GM12875 (cell line): ENCODE data around the gene TRMU.
A peak's percentile ranks its signal among the peaks of the same experiment; 100 is the strongest.

Source experiments
- H3K4me3 ChIP-seq: one replicate; pipeline ENCODE4 v1.5.1; 2011; ENCODE audit warnings: low read depth, low read length, control low read depth
- TF ChIP-seq, protein P1 (sequence below): IDR thresholded peaks from 2 replicates; pipeline ENCODE4 v1.5.1; 2011; ENCODE audit warnings: low read depth, mild to moderate bottlenecking, control low read depth, inconsistent platforms, low read length, moderate library complexity, borderline replicate concordance; ENCODE audit not compliant: insufficient read depth

The TRMU gene

GRCh38 chr22:46327691-46328465, 7.6 kb upstream of the TRMU start:
- no peak overlapping the region for H3K4me3 ChIP-seq
- TF ChIP-seq, protein P1, sequence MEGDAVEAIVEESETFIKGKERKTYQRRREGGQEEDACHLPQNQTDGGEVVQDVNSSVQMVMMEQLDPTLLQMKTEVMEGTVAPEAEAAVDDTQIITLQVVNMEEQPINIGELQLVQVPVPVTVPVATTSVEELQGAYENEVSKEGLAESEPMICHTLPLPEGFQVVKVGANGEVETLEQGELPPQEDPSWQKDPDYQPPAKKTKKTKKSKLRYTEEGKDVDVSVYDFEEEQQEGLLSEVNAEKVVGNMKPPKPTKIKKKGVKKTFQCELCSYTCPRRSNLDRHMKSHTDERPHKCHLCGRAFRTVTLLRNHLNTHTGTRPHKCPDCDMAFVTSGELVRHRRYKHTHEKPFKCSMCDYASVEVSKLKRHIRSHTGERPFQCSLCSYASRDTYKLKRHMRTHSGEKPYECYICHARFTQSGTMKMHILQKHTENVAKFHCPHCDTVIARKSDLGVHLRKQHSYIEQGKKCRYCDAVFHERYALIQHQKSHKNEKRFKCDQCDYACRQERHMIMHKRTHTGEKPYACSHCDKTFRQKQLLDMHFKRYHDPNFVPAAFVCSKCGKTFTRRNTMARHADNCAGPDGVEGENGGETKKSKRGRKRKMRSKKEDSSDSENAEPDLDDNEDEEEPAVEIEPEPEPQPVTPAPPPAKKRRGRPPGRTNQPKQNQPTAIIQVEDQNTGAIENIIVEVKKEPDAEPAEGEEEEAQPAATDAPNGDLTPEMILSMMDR = no peak

- no peak overlapping the region for H3K4me3 ChIP-seq
- TF ChIP-seq, protein P1 = no peak
Observed at GRCh38 chr22:46328797-46329196, 6.7 kb upstream of the TRMU start.

- TF ChIP-seq, protein P1 = no peak
- H3K4me3 ChIP-seq = no peak overlapping the region
Observed at GRCh38 chr22:46329616-46330015, 5.9 kb upstream of the TRMU start.

- H3K4me3 ChIP-seq = no peak overlapping the region
- TF ChIP-seq, protein P1 = no peak
Observed at GRCh38 chr22:46330426-46330825, 5.1 kb upstream of the TRMU start.

GRCh38 chr22:46331496-46331895, 4.0 kb upstream of the TRMU start:
- TF ChIP-seq, protein P1 = no peak

DNA sequence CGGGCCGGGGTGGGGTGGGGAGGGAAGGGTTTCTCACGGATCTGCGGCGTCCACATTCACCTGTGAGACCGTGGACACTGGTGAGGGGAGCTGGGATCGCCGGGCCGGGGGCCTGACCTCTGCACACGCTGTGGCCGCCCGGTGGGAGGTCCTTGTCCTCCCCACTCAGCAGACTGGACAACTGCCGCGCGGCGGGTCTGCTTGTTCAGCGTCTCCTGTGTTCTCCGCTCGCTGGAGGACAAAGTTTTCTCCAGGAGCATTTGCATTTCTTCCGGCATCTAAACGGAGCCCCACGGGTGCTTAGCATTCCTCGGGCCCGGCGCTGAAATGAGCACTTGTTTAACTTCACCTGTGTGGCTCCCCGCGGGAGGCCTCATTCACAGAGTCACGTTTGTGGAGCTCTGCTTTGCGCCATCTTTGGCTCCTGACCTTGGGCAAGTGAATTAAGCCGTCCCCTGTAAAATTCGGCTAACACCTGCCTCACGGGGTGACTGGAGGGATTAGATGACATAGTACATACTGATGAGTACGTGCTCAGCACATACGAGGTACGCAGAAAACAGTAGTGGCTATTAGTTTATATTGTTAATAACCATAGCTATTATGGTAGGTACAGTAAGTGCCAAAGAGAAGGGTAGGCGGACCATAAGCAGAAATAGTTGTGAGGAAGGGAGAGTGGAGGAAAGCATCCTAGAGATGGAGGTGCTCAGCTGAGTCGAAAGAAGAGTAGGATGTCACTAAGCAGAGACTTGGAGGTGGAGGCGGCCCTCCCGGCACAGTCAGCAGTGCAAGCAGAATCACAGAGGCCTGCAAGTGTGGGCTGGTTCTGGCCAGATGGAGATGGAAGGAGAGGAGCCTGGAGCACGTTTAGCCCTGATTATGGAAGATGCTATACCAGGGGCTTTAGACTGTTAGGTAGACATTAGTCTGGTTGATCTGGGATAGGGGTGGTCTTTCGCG, 885 bp downstream of the TRMU start:
- TF ChIP-seq, protein P1 = no peak
- peak overlapping the region; percentile 95 for H3K4me3 ChIP-seq

More at GRCh38 chr22:46331496-46331895, 4.0 kb upstream of the TRMU start:
- H3K4me3 ChIP-seq = no peak overlapping the region
